Body of pancreas (tissue), 4 donors: ENCODE measurements around the gene CCM2.

Source experiments
- CTCF ChIP-seq, 7 experiments: fragments of 450-650 bp in 4 of 7; fragments of 200-600 bp in 3 of 7; sonication (generic) in 3 of 7; IDR thresholded peaks; one replicate each; pipeline ENCODE4 v1.5.1; 2016 to 2019; ENCODE audit warnings: antibody characterized with exemption in 7 of 7
- POLR2A ChIP-seq, 3 donors: fragments of 450-650 bp; IDR thresholded peaks; one replicate each; pipeline ENCODE4 v1.6.1; 2016; ENCODE audit warnings: antibody characterized with exemption in 3 of 3, mild to moderate bottlenecking in 2 of 3

GRCh38 chr7:45054442-45054841 lies 54.4 kb downstream of the CCM2 start:
- no peak for TF ChIP-seq CTCF (IDR thresholded peaks at IDR 0.05)
- no peak for TF ChIP-seq POLR2A (IDR thresholded peaks at IDR 0.05)
